Neural progenitor cell (in vitro differentiated cells): Measurements from ENCODE around the gene ACACA.

ENCODE experiments used
- CTCF ChIP-seq: fragments of 200-600 bp; sonication (generic); IDR thresholded peaks from 2 replicates; pipeline ENCODE4 v1.5.1; 2017; ENCODE audit warnings: antibody characterized with exemption, mild to moderate bottlenecking
- EZH2 ChIP-seq: fragments of 200-600 bp; sonication (generic); IDR thresholded peaks from 2 replicates; pipeline ENCODE4 v1.6.1; 2017; ENCODE audit warnings: antibody characterized with exemption, mild to moderate bottlenecking, moderate library complexity

- no peak for TF ChIP-seq EZH2
- no peak for TF ChIP-seq CTCF
Measured at GRCh38 chr17:37111329-37111728, 295.3 kb downstream of the ACACA start.
